ENCODE results near the gene SPDEF.

The SPDEF gene

GRCh38 chr6:34563513-34563870 lies 7.4 kb upstream of the SPDEF start:
- no peak for DNase-seq (ENCODE audit: low spot score)

GRCh38 chr6:34562861-34563512 lies 6.9 kb upstream of the SPDEF start:
- DNase-seq (ENCODE audit: low spot score), result no peak

DNA sequence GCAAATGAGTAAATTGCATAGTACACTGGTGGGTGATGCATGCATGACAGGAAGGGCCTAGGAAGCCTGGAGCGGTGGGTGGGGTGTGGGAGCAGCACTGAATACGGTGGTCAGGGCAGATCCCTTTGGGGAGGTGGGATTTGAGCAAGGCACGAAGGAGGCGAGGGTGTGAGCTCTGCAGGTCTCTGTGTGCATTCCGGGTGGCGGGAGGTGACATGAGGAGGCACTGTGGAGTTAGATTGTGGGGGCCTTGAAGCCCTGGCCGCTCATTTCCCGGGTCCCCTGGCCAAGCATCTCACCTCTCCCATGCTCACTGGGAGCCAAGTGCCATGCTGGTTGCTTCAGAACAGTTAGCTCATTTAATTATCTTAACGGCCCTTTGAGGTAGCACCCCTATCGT lies 6.2 kb upstream of the SPDEF start:
- DNase-seq (ENCODE audit: low spot score), result no peak

DNA sequence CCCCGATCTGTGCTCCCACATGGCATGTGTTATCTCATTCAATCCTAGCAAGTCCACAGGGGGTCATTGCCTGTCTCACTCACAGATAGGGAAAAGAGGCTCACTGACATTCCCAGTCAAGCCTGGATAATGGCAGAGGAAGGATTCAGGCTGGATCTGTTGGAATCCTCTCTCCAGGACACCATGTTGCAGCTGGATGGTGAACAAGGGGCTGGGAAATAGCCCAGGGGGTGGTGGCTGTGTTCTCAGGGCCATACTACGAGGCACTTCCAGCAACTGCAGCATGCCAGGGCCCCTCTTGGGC lies 5.0 kb upstream of the SPDEF start:
- no peak for DNase-seq (ENCODE audit: low spot score)

DNA sequence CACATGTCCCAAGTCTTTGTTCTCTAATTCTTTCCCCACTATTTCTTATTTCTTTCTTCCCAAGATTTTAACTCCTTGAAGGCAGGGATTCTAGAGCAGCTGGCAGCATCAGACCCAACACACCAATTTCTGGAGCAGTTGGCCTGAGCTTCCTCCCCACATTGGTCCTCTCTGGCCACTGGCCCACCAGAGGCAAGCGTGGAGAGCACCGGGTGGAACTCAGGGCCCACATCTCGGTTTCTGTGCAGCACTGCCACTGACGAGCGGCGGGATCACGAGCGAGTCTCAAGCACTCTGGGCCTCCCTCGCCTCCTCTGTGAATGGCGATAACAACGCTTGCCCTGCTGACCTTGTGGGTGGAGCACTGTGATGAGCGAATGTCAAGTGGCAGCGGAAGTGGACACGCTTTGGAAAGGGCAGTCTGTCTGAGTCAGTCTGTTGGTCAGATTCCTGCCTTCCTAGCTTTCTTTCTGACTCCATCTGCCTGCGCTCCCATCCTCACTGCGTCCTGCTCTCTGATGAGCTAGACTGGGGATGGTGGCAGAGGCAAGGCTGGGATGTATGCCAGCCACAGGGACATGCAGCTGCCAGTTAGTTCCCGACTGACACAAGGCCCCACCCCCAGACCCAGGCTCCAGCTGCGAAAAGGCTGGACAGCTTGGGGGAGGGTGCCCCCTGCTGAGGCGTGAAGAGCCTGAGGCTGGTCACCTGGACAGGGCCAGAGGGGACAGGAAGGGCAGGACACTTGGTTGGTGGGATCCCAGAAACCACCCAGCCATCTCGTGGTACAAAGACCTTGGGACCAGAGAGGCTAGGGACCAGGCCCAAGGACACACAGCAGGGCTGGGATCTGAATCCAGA lies 4.5 kb upstream of the SPDEF start:
- no peak for DNase-seq (ENCODE audit: low spot score)

DNA sequence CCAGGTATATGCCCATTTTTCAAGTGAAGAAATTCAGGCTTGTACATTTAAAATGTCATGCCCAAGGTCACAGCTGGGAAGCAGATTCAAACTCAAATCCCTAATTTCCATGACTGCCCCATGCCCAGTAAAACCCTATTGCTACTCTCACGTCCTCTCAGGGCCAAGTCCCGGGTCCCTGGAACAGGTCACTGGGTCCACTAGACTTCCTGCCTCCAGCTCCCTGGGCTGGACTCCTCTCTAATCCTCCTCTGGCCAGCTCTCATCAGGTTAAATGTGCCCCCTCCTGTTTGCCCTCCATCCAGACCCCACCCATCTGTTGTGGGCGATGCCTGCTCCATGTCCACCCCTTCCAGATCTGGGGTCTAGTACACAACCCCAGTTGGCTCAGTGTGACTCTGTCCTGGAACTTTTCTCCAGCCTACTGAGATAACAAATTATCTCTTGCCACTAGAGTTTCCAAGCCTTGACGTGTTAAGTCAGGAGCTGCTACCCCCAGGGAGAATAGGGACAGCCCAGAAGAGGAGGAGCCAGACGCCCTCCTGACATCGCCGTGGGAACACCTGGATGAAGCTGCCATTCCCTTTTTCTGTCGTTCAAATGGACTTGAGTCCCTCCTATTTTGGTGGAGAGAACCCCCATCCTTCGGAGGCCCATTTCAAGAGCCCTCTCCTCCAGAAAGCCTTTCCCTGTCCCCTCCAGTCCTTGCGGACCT lies 3.7 kb upstream of the SPDEF start:
- DNase-seq (ENCODE audit: low spot score), result no peak

GRCh38 chr6:34558172-34558714 lies 2.1 kb upstream of the SPDEF start:
- no peak for DNase-seq (ENCODE audit: low spot score)

- DNase-seq (ENCODE audit: low spot score), result no peak
Observed at GRCh38 chr6:34557228-34557627, 1.1 kb upstream of the SPDEF start.

DNA sequence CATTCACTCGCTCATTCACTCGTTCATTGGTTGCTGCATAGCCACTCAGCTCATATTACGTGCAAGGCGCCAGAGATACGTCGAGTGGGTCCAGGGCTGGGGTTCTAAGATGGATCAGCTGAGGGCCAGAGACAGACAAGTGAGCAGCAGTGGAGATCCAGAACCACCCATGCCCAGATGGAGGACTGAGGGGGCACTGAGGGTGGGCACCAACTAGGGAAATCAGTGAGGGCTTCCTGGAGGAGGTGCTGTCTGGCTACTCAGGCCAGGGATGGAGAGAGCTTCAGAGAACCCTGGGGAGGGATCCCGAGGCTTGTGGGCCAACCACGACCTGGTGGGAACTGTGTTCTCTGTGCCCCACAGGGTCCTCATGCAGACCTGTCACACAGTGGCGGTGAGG lies 364 bp upstream of the SPDEF start:
- DNase-seq (ENCODE audit: low spot score), result no peak

GRCh38 chr6:34555328-34555727 lies 801 bp downstream of the SPDEF start:
- no peak for DNase-seq (ENCODE audit: low spot score)

GRCh38 chr6:34555007-34555322 lies 1.2 kb downstream of the SPDEF start:
- no peak for DNase-seq (ENCODE audit: low spot score)

DNA sequence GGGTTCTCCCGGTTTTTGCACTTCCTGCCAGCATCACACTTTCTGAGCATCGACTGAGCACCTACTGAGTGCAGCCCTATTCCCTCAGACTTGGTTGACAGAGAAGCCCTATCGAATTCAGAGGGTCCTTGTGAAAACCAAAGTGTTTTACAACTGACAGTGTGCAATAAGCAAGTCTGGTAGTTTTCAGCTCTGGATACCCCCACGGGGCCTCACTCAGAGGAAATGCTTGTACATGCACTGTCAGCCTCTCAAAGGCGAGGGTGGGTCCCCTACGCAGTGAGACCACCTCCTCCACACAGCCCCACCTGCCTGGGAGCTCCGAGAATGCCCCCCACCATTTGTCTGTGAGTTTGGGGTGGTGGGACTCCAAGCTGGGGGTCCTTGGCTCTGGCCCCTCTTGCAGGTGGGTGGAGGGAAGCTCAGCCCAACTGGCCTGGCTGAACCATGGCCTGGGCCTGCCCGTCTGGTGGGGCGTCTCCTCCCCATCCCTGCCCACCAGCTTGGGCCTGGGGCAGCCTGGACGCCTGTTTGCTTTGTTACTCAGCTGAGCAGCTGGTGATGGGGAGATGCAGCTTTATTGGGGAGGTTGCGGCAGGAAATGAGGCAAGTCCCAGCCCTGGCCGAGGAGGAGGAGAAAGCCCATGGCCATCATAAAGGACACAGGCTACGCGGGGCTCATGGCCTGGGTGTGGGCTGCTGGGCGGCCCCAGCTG lies 1.7 kb downstream of the SPDEF start:
- no peak for DNase-seq (ENCODE audit: low spot score)

DNA sequence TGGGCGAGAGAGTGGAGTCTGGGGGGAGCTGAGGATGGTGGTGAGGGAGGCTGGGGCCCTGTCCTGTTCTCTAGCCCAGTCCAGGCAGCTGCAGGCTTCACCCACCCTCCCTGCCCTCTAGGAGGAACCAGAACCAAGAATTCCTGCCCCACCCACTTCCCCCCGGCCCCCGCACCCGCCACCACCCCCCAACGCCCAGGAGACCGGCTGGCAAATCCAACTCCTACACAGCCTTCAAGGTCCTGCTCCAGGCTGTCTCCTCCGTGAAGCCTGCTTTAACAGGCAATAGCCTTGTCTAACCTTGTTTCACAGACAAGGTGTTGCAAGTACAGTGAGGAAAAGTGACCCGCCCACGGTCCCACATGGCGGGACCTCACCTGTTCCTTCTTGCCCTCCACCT lies 2.4 kb downstream of the SPDEF start:
- no peak for DNase-seq (ENCODE audit: low spot score)

DNA sequence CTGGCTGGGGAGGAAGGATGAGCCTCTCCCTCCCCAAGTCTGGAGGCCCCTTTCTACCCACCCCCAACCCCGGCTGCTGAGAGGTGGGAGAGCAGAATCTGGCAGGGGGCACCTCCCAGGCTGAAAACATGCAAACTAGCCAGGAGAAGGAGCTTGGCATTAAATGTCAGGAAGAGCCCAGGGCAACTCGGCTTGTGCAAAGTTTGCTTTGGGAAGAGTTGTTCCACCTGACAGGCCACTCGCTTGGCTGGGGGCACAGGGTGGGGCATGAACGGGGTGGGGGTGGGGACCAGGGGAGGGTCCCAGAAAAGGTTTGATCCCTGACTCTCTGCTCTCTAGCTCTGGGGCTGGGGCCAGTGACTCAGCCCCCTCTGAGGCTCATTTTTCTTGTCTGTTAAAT lies 3.0 kb downstream of the SPDEF start:
- no peak for DNase-seq (ENCODE audit: low spot score)

DNA sequence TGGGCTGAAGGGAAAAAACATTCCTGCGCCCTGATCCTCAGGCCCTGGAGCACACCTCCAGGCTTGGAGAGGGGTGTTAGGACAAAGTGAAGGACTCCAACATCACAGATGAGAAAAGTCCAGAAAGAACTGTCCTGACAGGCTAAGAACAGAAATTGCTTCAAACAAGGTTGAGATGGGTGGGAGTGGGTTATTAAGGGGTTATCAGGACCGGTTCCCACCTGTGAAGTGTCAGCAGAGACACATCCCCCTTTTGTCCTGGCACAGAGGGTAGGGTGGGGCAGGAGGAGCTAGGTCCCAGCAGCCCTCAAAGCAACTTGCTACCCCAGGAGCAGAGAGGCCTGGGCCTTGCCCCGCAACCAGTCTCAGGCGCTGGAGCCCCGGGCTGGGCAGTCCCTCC lies 3.5 kb downstream of the SPDEF start:
- no peak for DNase-seq (ENCODE audit: low spot score)

DNA sequence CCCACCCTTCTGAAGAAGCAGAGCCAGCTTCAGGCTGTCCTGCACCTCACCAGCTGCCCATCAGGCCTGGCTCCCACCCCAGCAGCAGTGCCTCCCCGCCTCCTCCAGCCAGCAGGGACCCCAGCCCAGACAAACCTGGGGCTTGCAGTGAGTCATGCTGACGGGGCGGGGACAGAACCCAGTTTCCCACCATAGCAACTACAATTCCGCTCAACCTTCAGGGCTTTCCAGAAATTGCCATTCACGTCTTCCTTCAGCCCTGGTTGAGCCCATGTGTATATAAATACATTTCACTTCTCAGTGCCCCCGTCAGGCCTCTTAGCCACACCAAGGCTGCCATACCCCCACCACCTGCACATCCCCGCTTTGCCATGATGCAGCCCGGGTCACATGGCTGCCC lies 4.4 kb downstream of the SPDEF start:
- DNase-seq (ENCODE audit: low spot score), result no peak

DNA sequence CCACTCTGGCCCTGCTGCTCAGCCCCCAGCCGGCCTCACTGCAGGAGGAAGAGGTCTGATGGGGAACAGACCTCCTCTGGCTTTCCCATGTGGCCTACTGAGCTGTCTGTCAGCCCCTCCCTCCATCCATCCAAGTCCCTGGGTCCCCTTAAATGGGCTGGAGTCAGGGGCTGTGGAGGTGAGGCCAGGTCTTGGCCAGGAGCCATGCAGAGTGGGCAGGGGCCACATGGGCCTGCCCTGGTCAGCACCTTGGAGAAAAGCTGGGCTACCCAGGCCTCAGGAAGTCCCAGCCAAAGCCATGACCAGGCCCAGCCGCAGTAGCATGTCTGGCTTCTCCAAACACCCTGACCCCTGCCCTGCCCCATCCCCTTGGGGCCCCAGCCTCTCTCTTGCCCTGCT lies 6.3 kb downstream of the SPDEF start:
- DNase-seq (ENCODE audit: low spot score), result no peak

- no peak for DNase-seq (ENCODE audit: low spot score)
Observed at GRCh38 chr6:34549026-34549803, 6.9 kb downstream of the SPDEF start.

GRCh38 chr6:34547701-34548644 lies 8.2 kb downstream of the SPDEF start:
- DNase-seq (ENCODE audit: low spot score), result no peak

GRCh38 chr6:34546551-34547321 lies 9.4 kb downstream of the SPDEF start:
- no peak for DNase-seq (ENCODE audit: low spot score)
